ENCODE results near the gene KIF6. TPM values are rescaled to one million over a fixed set of nuclear protein-coding genes. Genes with fewer than 3 reads are reported as not detected.
A peak's percentile ranks its signal among the peaks of the same experiment; 100 is the strongest.

KIF6 gene
- total RNA-seq, 5 donors from 2014 or later (not counting 1 experiment from before 2014, with no cell fraction given): 0.53 TPM; not detected in 4

- no peaks in the 10 kb centered on the region for H3K36me3 ChIP-seq (ENCODE audit: control insufficient read depth in 2 of 2, extremely low read depth in 1 of 2, insufficient read depth in 1 of 2, low read length in 1 of 2)
- H3K9me3 ChIP-seq: no peaks in the 10 kb centered on the region
- H3K4me3 Mint-ChIP-seq: no peak overlapping the region
- no peak overlapping the region for H3K4me3 ChIP-seq (ENCODE audit: control insufficient read depth in 1 of 2, extremely low read depth in 1 of 2, low read length in 1 of 2)
- H3K9me3 Mint-ChIP-seq: no peaks in the 10 kb centered on the region
- POLR2A ChIA-PET: no interaction called here
- no peak overlapping the region for H3K27ac ChIP-seq (ENCODE audit: low read length)
- no peaks in the 10 kb centered on the region for H3K36me3 Mint-ChIP-seq
- H3K27me3 ChIP-seq (replicated peaks in 1 of 2; ENCODE audit: control insufficient read depth in 2 of 2, extremely low read depth in 1 of 2, insufficient read depth in 2 of 2, low read length in 1 of 2): peaks cover 0 to 30% of the 10 kb centered on the region in 2 experiments
- H3K27ac Mint-ChIP-seq: no peak overlapping the region
- 59% methylated on average over 2 of the region's 5 CpGs for whole genome bisulfite sequencing (ENCODE audit: insufficient coverage)
- no peaks in the 10 kb centered on the region for H3K4me1 ChIP-seq (ENCODE audit: control insufficient read depth in 1 of 2, extremely low read depth in 1 of 2, insufficient read depth in 2 of 2, low read length in 2 of 2)
- DNase-seq (no peak), ATAC-seq (replicated peaks in 1 of 4) (no peak)
- H3K4me1 Mint-ChIP-seq: no peaks in the 10 kb centered on the region
- H3K27me3 Mint-ChIP-seq: peaks cover 20 to 25% of the 10 kb centered on the region in 2 donors
- CTCF ChIA-PET: no interaction called here
Observed at GRCh38 chr6:39321761-39322160, 403.4 kb downstream of the KIF6 start.

- Histone ChIP-seq H3K4me3 (ENCODE audit: control insufficient read depth in 1 of 2, extremely low read depth in 1 of 2, low read length in 1 of 2) (no peak overlapping the region), H3K27me3 (replicated peaks in 1 of 2; ENCODE audit: control insufficient read depth in 2 of 2, extremely low read depth in 1 of 2, insufficient read depth in 2 of 2, low read length in 1 of 2) (peaks cover 0 to 36% of the 10 kb centered on the region in 2 experiments), H3K36me3 (ENCODE audit: control insufficient read depth in 2 of 2, extremely low read depth in 1 of 2, insufficient read depth in 1 of 2, low read length in 1 of 2) (no peaks in the 10 kb centered on the region), H3K27ac (ENCODE audit: low read length) (no peak overlapping the region), H3K9me3 (no peaks in the 10 kb centered on the region), H3K4me1 (ENCODE audit: control insufficient read depth in 1 of 2, extremely low read depth in 1 of 2, insufficient read depth in 2 of 2, low read length in 2 of 2) (no peaks in the 10 kb centered on the region)
- CTCF ChIA-PET: no interaction called here
- H3K9me3 Mint-ChIP-seq: no peaks in the 10 kb centered on the region
- H3K27ac Mint-ChIP-seq: no peak overlapping the region
- no peaks in the 10 kb centered on the region for H3K36me3 Mint-ChIP-seq
- DNase-seq: no peak
- no peaks in the 10 kb centered on the region for H3K4me1 Mint-ChIP-seq
- POLR2A ChIA-PET: no interaction called here
- ATAC-seq (replicated peaks in 1 of 4): no peak
- no peak overlapping the region for H3K4me3 Mint-ChIP-seq
- H3K27me3 Mint-ChIP-seq: peaks cover 21 to 34% of the 10 kb centered on the region in 2 donors
- 11% methylated on average over 3 of the region's 10 CpGs for WGBS (ENCODE audit: insufficient coverage)
Observed at GRCh38 chr6:39320363-39320984, 404.7 kb downstream of the KIF6 start.

- WGBS (ENCODE audit: insufficient coverage): 62% methylated on average over 9 of the region's 13 CpGs
- Mint-ChIP-seq H3K27ac (no peak overlapping the region), H3K27me3 (peaks cover 26 to 39% of the 10 kb centered on the region in 2 donors), H3K4me3 (no peak overlapping the region), H3K4me1 (no peaks in the 10 kb centered on the region), H3K9me3 (no peaks in the 10 kb centered on the region), H3K36me3 (no peaks in the 10 kb centered on the region)
- no peaks in the 10 kb centered on the region for H3K36me3 ChIP-seq (ENCODE audit: control insufficient read depth in 2 of 2, extremely low read depth in 1 of 2, insufficient read depth in 1 of 2, low read length in 1 of 2)
- no peak overlapping the region for H3K27ac ChIP-seq (ENCODE audit: low read length)
- DNase-seq (no peak), ATAC-seq (replicated peaks in 1 of 4) (no peak)
- ChIA-PET POLR2A (no interaction called here), CTCF (no interaction called here)
- H3K4me1 ChIP-seq (ENCODE audit: control insufficient read depth in 1 of 2, extremely low read depth in 1 of 2, insufficient read depth in 2 of 2, low read length in 2 of 2): no peaks in the 10 kb centered on the region
- H3K4me3 ChIP-seq (ENCODE audit: control insufficient read depth in 1 of 2, extremely low read depth in 1 of 2, low read length in 1 of 2): no peak overlapping the region
- no peaks in the 10 kb centered on the region for H3K9me3 ChIP-seq
- peaks cover 0 to 43% of the 10 kb centered on the region in 2 experiments for H3K27me3 ChIP-seq (replicated peaks in 1 of 2; ENCODE audit: control insufficient read depth in 2 of 2, extremely low read depth in 1 of 2, insufficient read depth in 2 of 2, low read length in 1 of 2)
Observed at GRCh38 chr6:39319621-39320362, 405.4 kb downstream of the KIF6 start.

GRCh38 chr6:39317256-39317655 is 408.0 kb downstream of the KIF6 start:
- POLR2A ChIA-PET: no interaction called here
- peaks cover 0 to 17% of the 10 kb centered on the region in 2 experiments for H3K4me1 ChIP-seq (ENCODE audit: control insufficient read depth in 1 of 2, extremely low read depth in 1 of 2, insufficient read depth in 2 of 2, low read length in 2 of 2)
- Mint-ChIP-seq H3K36me3 (no peaks in the 10 kb centered on the region), H3K27ac (no peak overlapping the region), H3K4me3 (no peak overlapping the region), H3K4me1 (peaks cover 0 to 4% (median 0%) of the 10 kb centered on the region in 3 donors), H3K27me3 (peaks cover 27 to 59% of the 10 kb centered on the region in 2 donors), H3K9me3 (no peaks in the 10 kb centered on the region)
- ATAC-seq (replicated peaks in 1 of 4) (no peak), DNase-seq (no peak)
- H3K9me3 ChIP-seq: no peaks in the 10 kb centered on the region
- H3K4me3 ChIP-seq (ENCODE audit: control insufficient read depth in 1 of 2, extremely low read depth in 1 of 2, low read length in 1 of 2): no peak overlapping the region
- no peak overlapping the region for H3K27ac ChIP-seq (ENCODE audit: low read length)
- H3K36me3 ChIP-seq (ENCODE audit: control insufficient read depth in 2 of 2, extremely low read depth in 1 of 2, insufficient read depth in 1 of 2, low read length in 1 of 2): no peaks in the 10 kb centered on the region
- CTCF ChIA-PET: interaction anchor here in 1 of 2 donors (0.6 kb wide), 1 partner anchor 27 kb away, joined by 3 read pairs; no protein-coding TSS in a partner anchor
- peaks cover 0 to 57% of the 10 kb centered on the region in 2 experiments for H3K27me3 ChIP-seq (replicated peaks in 1 of 2; ENCODE audit: control insufficient read depth in 2 of 2, extremely low read depth in 1 of 2, insufficient read depth in 2 of 2, low read length in 1 of 2)
- 83% methylated on average over 3 of the region's 3 CpGs for WGBS (ENCODE audit: insufficient coverage)

GRCh38 chr6:39314273-39314795 is 410.9 kb downstream of the KIF6 start, which contains the start of gene KCNK17:
Gene KCNK17, minus strand, starts transcription at chr6:39314419. Its CDS starts 99 bp downstream, at chr6:39314320.
- H3K27me3 ChIP-seq (replicated peaks in 1 of 2; ENCODE audit: control insufficient read depth in 2 of 2, extremely low read depth in 1 of 2, insufficient read depth in 2 of 2, low read length in 1 of 2): peaks cover 0 to 64% of the 10 kb centered on the region in 2 experiments

GRCh38 chr6:39313526-39314272 is 411.5 kb downstream of the KIF6 start:
- Histone ChIP-seq H3K4me3 (ENCODE audit: control insufficient read depth in 1 of 2, extremely low read depth in 1 of 2, low read length in 1 of 2) (peak overlapping the region in 1 of 2 donors; percentile 38), H3K9me3 (no peaks in the 10 kb centered on the region), H3K4me1 (ENCODE audit: control insufficient read depth in 1 of 2, extremely low read depth in 1 of 2, insufficient read depth in 2 of 2, low read length in 2 of 2) (peaks cover 0 to 17% of the 10 kb centered on the region in 2 experiments), H3K36me3 (ENCODE audit: control insufficient read depth in 2 of 2, extremely low read depth in 1 of 2, insufficient read depth in 1 of 2, low read length in 1 of 2) (no peaks in the 10 kb centered on the region), H3K27me3 (replicated peaks in 1 of 2; ENCODE audit: control insufficient read depth in 2 of 2, extremely low read depth in 1 of 2, insufficient read depth in 2 of 2, low read length in 1 of 2) (peaks cover 0 to 58% of the 10 kb centered on the region in 2 experiments), H3K27ac (ENCODE audit: low read length) (no peak overlapping the region)
- DNase-seq: no peak
- Mint-ChIP-seq H3K4me1 (peaks cover 0 to 4% (median 3%) of the 10 kb centered on the region in 3 donors), H3K27ac (no peak overlapping the region), H3K36me3 (no peaks in the 10 kb centered on the region), H3K27me3 (peaks cover 39 to 68% of the 10 kb centered on the region in 2 donors), H3K4me3 (peak overlapping the region in 1 of 3 donors; percentile 34), H3K9me3 (no peaks in the 10 kb centered on the region)
- 2% methylated on average over 79 of the region's 80 CpGs for WGBS (ENCODE audit: insufficient coverage)
- POLR2A ChIA-PET: no interaction called here
- CTCF ChIA-PET: interaction anchor here in 1 of 2 donors (0.6 kb wide), 1 partner anchor 37 kb away, joined by 3 read pairs; no protein-coding TSS in a partner anchor
- no peak for ATAC-seq (replicated peaks in 1 of 4)

More at GRCh38 chr6:39314273-39314795, 410.9 kb downstream of the KIF6 start, which contains the start of gene KCNK17:
- Histone ChIP-seq H3K36me3 (ENCODE audit: control insufficient read depth in 2 of 2, extremely low read depth in 1 of 2, insufficient read depth in 1 of 2, low read length in 1 of 2) (no peaks in the 10 kb centered on the region), H3K4me3 (ENCODE audit: control insufficient read depth in 1 of 2, extremely low read depth in 1 of 2, low read length in 1 of 2) (peak within 1 kb of the TSS in 1 of 2 donors; percentile 38), H3K9me3 (no peaks in the 10 kb centered on the region), H3K27ac (ENCODE audit: low read length) (no peak within 1 kb of the TSS), H3K4me1 (ENCODE audit: control insufficient read depth in 1 of 2, extremely low read depth in 1 of 2, insufficient read depth in 2 of 2, low read length in 2 of 2) (peaks cover 0 to 17% of the 10 kb centered on the region in 2 experiments)
- DNase-seq (no peak), ATAC-seq (replicated peaks in 1 of 4) (no peak)
- H3K36me3 Mint-ChIP-seq: no peaks in the 10 kb centered on the region
- 2% methylated on average over 23 of the region's 28 CpGs for WGBS (ENCODE audit: insufficient coverage)
- no peak within 1 kb of the TSS for H3K27ac Mint-ChIP-seq
- CTCF ChIA-PET: no interaction called here
- H3K27me3 Mint-ChIP-seq: peaks cover 43 to 68% of the 10 kb centered on the region in 2 donors
- H3K4me1 Mint-ChIP-seq: peaks cover 0 to 4% (median 3%) of the 10 kb centered on the region in 3 donors
- peak within 1 kb of the TSS in 1 of 3 donors; percentile 34 for H3K4me3 Mint-ChIP-seq
- H3K9me3 Mint-ChIP-seq: no peaks in the 10 kb centered on the region
- POLR2A ChIA-PET: no interaction called here

Measured in T-cell (primary cell).